ENCODE results near the gene SIRPA.

The SIRPA gene

GRCh38 chr20:1887756-1888155 is 7.5 kb upstream of the SIRPA start:
- DNase-seq (ENCODE audit: low read depth in 1 of 2, low spot score in 1 of 2): no peak

DNA sequence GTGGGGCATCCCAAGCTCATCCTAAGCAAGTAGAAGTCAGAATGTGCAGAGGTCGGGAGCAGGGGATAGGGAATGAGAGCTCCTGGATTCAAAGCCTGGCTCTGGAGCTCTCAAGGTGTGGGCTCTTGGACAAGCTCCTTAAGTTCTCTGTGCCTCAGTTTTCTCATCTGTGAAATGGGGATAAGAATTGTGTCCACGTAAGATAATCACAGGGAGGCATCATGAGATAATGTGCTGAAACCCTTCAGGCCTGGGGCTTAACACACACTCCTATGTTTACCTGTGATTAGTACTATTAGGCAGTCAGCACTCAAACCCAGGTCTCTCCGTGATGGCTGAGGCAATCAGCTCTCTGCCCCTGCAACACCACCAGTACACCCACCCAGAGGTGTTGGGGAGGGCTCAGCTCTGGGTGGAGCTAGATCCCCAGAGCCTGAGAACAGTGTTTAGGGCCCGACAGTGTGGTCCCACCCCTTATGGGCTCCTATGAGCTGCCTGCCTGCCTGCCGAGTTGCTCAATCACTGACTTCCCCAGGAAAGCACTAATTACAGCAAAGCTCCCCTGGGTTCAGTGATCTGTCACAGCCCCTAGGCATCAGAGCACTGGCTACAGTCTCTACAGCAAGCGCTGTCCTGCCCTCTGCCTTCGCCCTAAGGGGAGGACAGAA is 6.3 kb upstream of the SIRPA start:
- no peak for DNase-seq (ENCODE audit: low read depth in 1 of 2, low spot score in 1 of 2)

DNA sequence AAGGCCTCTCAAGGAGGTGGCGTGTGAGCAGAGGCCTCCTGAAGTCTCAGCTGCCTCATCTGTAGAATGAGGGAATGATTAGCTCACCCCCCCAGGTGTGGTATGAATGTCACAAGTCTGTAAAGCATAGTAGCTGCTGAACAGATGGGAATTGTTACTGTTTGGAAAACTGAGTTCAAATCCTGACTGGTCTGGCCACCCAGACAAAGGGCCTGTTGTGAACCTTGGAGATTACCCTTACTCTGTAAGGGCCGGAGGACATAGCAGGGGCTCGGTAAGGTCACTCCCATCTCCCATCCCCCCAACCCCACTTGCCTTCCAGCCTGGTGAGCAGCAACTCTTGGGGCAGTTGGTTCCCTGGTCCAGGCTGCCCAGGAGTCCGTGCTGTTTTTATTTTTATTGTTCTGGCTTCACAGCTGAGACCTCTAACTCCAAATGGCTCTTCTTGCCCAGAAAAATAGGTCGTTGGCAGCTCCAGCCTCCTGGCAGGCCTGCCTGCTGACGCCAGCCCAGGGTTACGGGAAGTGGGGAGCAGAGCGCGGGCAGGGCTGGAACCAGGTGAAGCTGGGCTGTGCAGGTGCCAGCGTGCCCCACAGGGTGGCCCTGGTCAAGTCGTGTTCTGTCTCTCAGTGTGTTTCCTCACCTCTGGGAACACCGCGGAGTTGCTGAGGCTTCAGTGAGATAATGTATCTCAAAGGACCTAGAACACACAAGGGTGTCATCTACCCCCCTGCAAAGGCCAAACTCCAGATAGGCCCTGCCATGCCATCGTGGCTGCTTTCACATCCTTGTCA is 4.5 kb upstream of the SIRPA start:
- DNase-seq (ENCODE audit: low read depth in 1 of 2, low spot score in 1 of 2): no peak

DNA sequence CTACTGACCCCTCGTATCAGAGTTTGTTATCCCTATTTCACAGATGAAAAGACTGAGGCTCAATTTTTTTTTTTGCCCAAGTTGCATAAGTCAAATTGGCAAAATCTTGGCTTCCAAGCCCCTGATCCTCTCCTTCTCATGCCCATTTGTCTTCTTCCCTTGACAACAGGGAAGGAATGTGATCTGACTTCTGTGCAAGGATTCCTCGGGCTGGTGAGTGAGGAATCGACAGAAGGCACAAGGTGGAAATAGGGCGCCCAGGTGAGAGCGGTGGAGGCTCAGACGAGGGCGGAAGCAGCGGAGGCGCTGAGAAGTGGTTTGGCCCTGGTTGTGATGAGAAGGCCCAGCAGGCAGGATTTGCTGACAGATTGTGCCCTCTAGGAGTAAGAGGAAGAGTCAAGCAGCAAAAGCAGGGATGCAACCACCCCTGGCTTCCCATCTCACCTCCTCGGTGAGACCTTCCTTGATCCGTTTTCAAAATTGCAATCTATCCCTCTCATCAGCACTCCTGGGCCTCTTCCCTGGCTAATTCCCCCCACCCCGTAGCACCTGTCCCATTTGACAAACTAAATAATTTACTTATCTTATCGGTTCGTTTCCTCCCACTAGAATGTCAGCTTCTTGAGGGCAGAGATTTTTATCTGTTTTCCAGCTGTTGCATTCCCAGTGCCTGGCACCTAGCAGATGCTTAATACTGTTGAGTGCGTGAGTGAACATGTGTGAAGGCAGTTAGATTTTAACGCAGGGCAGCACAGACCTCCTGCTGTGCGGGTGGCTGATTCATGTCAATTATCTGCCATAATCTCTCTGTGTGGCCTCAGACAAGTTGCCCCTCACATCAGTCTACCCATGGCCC is 3.7 kb upstream of the SIRPA start:
- DNase-seq (ENCODE audit: low read depth in 1 of 2, low spot score in 1 of 2): no peak

- DNase-seq (ENCODE audit: low read depth in 1 of 2, low spot score in 1 of 2): no peak
Observed at GRCh38 chr20:1892119-1892385, 3.2 kb upstream of the SIRPA start.

DNA sequence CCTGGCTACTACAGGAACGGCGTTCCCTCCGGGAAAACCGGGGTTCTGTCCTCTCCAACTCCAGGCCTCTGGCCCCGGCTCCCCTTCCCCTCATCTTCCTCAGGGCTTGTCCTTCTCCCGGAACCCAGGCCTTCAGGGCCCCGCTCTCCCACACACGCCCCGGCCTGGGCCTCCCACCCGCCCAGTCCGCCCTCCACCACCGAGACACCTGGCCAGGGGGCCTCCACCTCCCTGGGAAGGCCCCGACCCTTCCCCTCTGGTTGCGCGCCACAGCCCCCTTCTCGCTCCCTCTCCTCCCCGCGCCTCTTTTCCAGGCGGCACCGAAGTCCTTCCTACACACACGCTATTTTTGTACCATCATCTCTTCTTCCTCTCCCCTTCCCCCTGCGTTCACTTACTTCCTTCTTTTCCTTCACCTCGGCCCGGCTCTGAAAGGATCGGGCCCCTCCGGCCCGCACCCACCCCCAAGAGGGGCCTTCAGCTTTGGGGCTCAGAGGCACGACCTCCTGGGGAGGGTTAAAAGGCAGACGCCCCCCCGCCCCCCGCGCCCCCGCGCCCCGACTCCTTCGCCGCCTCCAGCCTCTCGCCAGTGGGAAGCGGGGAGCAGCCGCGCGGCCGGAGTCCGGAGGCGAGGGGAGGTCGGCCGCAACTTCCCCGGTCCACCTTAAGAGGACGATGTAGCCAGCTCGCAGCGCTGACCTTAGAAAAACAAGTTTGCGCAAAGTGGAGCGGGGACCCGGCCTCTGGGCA is 1.3 kb upstream of the SIRPA start:
- DNase-seq (ENCODE audit: low read depth in 1 of 2, low spot score in 1 of 2): no peak

- no peak for DNase-seq (ENCODE audit: low read depth in 1 of 2, low spot score in 1 of 2)
Observed at GRCh38 chr20:1894471-1894950, 696 bp upstream of the SIRPA start.

DNA sequence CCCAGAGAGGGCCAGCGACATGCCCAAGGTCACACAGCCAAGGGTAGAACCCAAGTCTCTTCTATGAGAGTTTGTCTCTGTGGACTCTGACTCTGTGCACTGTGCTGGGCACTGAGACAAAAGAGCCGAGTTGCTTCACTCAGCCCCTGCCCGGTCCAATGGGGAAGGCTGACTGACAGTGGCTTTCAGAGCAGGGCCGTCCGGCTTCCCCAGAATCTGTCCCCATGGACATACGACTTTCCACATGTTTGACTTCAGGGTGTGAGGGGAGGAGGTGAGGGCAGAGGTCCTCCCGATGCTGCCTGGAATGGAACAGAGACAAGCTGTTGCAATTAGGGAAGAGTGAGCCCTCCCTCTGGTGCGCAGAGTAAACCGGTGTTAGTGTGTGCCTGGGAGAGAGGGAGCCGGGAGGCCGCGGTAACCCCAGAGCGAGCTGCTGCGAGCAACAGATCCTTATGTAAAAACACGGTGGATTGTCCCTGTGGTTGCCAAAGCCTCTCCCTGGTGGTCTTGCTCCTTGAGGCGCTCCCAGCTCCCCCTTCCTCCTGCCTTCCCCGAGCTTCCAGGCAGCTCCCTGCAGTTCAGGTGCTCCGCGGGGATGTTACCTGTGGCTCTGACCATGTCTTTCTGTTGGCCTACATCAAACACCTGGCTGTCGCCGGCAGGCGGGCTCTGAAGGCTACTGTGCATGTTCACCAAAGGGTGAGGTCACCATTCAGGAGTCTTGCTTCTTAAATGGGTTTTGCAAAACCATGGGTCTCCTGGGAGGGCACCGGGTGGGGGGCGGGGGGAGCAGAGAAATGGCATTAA is 672 bp downstream of the SIRPA start:
- no peak for DNase-seq (ENCODE audit: low read depth in 1 of 2, low spot score in 1 of 2)

GRCh38 chr20:1896484-1897258 is 1.5 kb downstream of the SIRPA start:
- no peak for DNase-seq (ENCODE audit: low read depth in 1 of 2, low spot score in 1 of 2)

DNA sequence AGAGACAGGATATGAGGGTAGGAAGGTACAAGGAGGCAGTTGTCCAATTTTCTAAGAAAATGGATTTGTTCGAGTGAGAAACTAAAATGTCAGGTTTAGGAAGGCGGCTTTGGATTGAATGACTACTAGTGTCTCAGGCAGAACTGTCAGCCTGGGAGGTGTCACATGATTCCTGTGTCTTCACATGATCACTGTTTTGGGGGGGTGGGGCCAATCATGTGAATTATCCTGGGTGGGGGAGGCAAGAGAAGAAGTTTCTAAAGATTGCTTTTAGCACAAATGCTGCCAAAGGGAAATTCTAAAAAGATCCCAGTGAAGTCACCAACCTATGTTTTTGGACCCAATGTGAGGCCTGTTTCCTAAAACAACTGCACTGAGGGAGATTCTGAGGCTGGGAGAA is 2.3 kb downstream of the SIRPA start:
- DNase-seq (ENCODE audit: low read depth in 1 of 2, low spot score in 1 of 2): no peak

DNA sequence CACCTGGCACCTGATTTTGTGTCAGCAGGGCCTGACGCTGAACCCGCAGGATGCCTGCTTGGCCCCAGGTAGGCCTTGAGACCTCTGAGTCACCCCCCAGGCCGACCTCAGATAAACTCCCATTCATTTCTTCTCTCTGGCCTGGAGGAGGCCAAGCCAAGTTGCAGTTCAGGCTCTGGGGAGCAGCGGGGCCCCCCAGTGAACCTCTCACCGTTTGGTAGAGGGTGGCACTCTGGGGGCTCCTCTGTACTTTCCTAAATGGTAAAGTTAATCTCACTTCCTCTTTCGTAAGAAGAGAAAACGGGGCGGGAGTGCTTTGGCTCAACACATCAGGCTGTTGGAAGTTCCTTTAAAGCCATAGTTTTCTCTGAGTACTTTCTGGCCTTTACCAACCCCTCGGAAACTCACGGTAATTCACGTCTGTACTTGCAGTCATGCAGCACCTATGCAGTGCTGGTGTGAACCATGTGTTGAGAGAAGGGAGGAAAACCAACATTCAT is 2.8 kb downstream of the SIRPA start:
- no peak for DNase-seq (ENCODE audit: low read depth in 1 of 2, low spot score in 1 of 2)

- DNase-seq (ENCODE audit: low read depth in 1 of 2, low spot score in 1 of 2): no peak
Observed at GRCh38 chr20:1898482-1899240, 3.5 kb downstream of the SIRPA start.

DNA sequence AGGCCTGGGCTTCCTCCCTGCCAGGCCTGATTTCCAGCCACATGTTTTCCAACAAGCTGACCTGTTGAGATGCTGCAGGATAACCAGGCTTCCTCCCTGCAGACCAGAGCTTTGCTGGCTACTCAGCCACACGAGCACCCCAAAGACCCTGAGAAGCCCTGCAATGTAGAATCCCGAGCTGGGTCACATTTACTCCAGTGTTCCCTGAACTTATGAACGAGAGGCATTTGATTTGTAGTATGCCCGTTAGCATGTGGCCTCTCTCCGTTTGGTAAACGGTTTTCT is 4.0 kb downstream of the SIRPA start:
- no peak for DNase-seq (ENCODE audit: low read depth in 1 of 2, low spot score in 1 of 2)

DNA sequence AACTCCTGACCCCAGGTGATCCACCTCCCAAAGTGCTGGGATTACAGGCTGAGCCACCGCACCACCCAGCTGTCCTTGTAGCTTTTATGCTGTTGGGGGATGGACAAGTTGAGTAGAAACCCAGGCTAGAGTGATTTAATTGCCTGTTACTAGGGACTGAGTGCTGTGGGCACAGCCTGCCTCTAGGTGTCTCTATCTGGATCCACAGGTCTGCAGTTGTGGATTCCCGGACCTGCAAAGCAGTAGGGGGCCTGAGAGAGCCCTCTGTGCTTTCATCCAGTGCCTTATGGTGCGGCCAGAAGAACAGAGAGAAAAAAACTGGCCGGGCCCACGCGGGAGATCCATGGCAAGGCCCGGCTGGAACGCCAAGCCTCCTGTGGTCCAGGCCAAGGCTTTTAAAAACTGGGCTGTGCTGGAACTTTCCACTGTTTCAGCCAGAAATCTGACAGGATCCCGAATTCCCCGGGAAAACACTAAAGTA is 5.2 kb downstream of the SIRPA start:
- DNase-seq (ENCODE audit: low read depth in 1 of 2, low spot score in 1 of 2): no peak

DNA sequence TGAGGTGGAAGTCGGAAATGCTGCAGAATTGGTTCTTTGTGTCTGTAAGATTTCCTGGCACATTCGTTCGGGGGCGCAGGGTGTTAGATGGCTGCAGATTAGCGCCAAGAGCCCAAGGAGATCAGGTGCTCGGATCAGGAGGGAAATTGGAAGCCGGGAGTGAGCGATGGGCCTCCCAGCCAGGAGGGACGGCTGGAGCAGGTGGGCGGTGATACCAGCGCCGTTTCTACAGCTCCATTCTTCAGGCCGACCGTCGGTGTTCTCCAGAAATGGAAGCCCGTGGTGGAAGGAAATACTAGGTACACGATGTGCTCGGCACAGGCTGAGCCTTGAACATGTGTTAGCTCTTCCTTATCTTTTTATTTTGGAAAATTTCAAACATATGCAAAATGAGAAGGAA is 6.5 kb downstream of the SIRPA start:
- no peak for DNase-seq (ENCODE audit: low read depth in 1 of 2, low spot score in 1 of 2)

DNA sequence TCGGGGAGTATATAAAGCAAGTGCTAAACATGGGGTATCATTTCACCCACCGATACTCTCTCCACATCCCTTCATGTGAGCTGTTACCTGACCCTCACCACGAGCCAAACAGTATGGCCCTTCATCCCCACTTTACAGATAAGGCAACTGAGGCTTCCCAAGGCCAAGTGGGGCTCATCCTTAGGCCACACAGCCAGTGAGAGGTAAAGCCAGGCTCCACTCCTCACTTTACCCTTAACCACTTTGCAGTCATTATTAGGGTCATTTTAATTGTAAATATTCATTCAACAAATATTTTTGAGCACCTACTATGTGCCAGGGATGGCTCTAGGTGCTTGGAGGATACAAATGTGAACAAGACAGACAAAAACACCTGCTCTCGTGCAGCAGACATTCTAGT is 7.0 kb downstream of the SIRPA start:
- DNase-seq (ENCODE audit: low read depth in 1 of 2, low spot score in 1 of 2): no peak

GRCh38 chr20:1904135-1904534 is 8.9 kb downstream of the SIRPA start:
- no peak for DNase-seq (ENCODE audit: low read depth in 1 of 2, low spot score in 1 of 2)

DNA sequence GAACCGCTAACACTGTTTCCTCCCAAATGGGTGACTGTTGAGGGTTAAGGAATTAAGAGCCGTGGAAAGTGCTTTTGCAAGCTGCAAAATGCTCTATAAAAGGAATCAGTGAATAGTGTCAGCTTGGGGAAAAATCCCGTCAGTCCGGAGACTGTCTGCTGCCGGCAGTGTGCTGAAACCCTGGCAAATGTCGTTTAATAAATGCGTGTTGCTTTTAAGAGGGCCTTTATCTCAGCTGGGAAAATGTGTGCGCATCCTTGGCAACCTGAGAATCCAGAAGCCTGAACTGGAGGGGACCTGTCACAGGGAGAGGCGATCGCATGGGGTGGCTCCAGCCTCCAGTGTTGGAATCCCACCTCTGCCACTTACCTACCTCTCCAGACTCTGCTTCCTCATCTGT is 9.8 kb downstream of the SIRPA start:
- DNase-seq (ENCODE audit: low read depth in 1 of 2, low spot score in 1 of 2): no peak

DNA sequence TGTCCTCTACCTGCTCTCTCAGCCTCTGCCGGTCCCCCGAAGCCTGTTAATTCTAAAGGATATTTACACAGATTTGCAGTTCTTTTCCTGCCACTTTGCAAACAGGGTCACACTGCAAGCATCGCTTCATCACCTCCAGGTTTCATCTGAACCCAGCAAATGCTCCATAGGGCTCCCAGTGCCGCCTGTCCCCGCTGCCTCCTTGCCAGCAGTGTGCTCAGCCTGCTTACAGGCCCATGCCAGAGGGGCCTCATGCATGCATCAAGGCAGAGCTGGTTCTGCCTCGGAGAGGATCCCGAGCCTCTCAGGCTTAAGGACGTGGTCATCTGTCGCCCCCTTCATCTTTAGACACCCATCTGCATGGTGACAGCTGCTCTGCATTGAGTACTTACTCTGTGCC is 10.5 kb downstream of the SIRPA start:
- DNase-seq (ENCODE audit: low read depth in 1 of 2, low spot score in 1 of 2): no peak

All from activated CD4-positive, alpha-beta T cell treated with anti-CD3 and anti-CD28 coated beads, Interleukin-2, amount 50 U/mL, for 24 hours (primary cell).